K562 (cell line): ENCODE results near the gene HSD3B7. TPM values are rescaled to one million over a fixed set of nuclear protein-coding genes. Genes with fewer than 3 reads are reported as not detected.
A peak's percentile ranks its signal among the peaks of the same experiment; 100 is the strongest.

Experiments
- CEBPG ChIP-seq, 3 experiments: fragments of 200-800 bp in 1 of 3; sonication (Bioruptor generic) in 1 of 3; sonication (generic) in 1 of 3; formaldehyde crosslinking in 1 of 3; IDR thresholded peaks in 2 of 3; conservative IDR thresholded peaks in 1 of 3; 2 replicates each; pipeline versions ENCODE4 v1.6.1 to v1.8.0; 2016 to 2022; ENCODE audit warnings: missing compliant biosample characterization in 2 of 3, missing genetic modification characterization in 2 of 3, mild to moderate bottlenecking in 1 of 3, missing genetic modification reagents in 1 of 3
- CHD2 ChIP-seq: IDR thresholded peaks from 2 replicates; pipeline ENCODE4 v1.6.1; 2011; ENCODE audit warnings: low read depth, low read length
- KLF10 ChIP-seq: fragments of 250-450 bp; sonication (Bioruptor Pico); IDR thresholded peaks from 2 replicates; pipeline ENCODE4 v1.6.1; 2021; ENCODE audit warnings: matching md5 sums
- MXI1 ChIP-seq: IDR thresholded peaks from 2 replicates; pipeline ENCODE4 v1.6.1; 2011; ENCODE audit warnings: low read depth, mild to moderate bottlenecking, improper control_type of control experiment, low read length
- polyA plus RNA-seq, 8 experiments: library from polyadenylated mRNA; depleted of rRNA in 4 of 8; stranded (reverse) in 5 of 8; unstranded in 3 of 8; fragments of >200 nt; fragmentation: Nextera tagmentation in 2 of 8; fragmentation: Illumina TruSeq in 1 of 8; extraction: Ambion mirVana in 2 of 8; extraction: Trizol in 1 of 8; gene quantifications; 2 replicates each; pipeline versions ENCODE4 v1.2.1 to v1.2.3, GENCODE V29; 2011 to 2014; ENCODE audit warnings: inconsistent platforms in 1 of 8, missing spikeins in 1 of 8
- total RNA-seq, 7 experiments: library from RNA; depleted of rRNA in 6 of 7; stranded (reverse); fragments of >200 nt in 6 of 7; fragmentation: Illumina TruSeq in 2 of 7; extraction: Trizol in 2 of 7; gene quantifications; 2 replicates each; pipeline versions ENCODE4 v1.2.1 to v1.2.3, GENCODE V29; 2011 to 2021; ENCODE audit warnings: low replicate concordance in 1 of 7
- TF ChIP-seq, protein P1 (sequence below): fragments of 450-650 bp; IDR thresholded peaks from 2 replicates; pipeline ENCODE4 v1.6.1; 2016; ENCODE audit warnings: mild to moderate bottlenecking, moderate library complexity
- TF ChIP-seq, protein P2 (sequence below): fragments of 450-650 bp; IDR thresholded peaks from 2 replicates; pipeline ENCODE4 v1.6.1; 2016; ENCODE audit warnings: mild to moderate bottlenecking
- TF ChIP-seq, protein P3 (sequence below): sonication (generic); formaldehyde crosslinking; IDR thresholded peaks from 2 replicates; pipeline ENCODE4 v1.8.0; 2022; ENCODE audit warnings: missing genetic modification reagents, mild to moderate bottlenecking, borderline replicate concordance

Gene HSD3B7
- total and polyA plus RNA-seq, 9 of the 15 experiments (the other 6 are each of a cell fraction or from before 2014, with no cell fraction given): 5.4 to 49.1 (median 23.0) TPM

DNA sequence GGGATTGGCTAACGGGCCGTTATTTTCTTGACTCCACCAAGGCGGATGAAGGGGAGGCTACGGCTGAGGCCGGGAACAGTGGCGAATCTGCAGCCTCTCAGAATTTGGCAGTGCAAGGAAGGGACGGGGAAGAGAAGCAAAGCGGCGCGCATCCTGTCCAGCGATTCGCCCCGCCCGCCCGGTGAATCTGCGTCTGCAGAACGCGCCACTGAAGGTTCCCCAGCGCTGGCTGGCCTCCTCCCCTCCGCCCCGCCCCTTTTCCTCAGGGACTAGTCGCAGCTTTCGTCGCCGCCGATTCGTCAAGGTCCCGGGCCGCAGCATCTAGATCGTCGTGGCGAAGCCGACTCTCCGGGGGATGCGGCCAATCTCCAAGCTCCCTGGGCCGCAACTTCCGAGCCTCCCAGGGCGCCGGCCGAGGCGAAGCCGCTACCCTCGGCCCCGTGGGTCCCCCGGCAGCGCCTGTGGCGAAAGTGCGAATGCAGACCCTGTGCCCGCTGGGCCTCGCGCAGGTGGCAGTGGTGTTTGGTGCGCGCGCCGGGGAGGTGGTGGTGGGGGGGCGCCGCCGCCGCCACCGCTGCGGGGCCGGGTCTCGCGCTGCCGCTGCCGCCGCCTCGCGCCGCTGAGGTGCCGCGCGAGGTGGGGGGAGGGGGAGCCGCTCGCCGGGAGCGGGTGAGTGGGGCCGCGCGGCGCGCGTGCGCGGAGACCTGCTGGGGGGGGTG, 27.4 kb upstream of the HSD3B7 start, which contains the start of gene SETD1A (continued):
- TF ChIP-seq CHD2: no peak; the same call in 1 of the 2 replicates
- no peak for TF ChIP-seq MXI1
- TF ChIP-seq, protein P1, sequence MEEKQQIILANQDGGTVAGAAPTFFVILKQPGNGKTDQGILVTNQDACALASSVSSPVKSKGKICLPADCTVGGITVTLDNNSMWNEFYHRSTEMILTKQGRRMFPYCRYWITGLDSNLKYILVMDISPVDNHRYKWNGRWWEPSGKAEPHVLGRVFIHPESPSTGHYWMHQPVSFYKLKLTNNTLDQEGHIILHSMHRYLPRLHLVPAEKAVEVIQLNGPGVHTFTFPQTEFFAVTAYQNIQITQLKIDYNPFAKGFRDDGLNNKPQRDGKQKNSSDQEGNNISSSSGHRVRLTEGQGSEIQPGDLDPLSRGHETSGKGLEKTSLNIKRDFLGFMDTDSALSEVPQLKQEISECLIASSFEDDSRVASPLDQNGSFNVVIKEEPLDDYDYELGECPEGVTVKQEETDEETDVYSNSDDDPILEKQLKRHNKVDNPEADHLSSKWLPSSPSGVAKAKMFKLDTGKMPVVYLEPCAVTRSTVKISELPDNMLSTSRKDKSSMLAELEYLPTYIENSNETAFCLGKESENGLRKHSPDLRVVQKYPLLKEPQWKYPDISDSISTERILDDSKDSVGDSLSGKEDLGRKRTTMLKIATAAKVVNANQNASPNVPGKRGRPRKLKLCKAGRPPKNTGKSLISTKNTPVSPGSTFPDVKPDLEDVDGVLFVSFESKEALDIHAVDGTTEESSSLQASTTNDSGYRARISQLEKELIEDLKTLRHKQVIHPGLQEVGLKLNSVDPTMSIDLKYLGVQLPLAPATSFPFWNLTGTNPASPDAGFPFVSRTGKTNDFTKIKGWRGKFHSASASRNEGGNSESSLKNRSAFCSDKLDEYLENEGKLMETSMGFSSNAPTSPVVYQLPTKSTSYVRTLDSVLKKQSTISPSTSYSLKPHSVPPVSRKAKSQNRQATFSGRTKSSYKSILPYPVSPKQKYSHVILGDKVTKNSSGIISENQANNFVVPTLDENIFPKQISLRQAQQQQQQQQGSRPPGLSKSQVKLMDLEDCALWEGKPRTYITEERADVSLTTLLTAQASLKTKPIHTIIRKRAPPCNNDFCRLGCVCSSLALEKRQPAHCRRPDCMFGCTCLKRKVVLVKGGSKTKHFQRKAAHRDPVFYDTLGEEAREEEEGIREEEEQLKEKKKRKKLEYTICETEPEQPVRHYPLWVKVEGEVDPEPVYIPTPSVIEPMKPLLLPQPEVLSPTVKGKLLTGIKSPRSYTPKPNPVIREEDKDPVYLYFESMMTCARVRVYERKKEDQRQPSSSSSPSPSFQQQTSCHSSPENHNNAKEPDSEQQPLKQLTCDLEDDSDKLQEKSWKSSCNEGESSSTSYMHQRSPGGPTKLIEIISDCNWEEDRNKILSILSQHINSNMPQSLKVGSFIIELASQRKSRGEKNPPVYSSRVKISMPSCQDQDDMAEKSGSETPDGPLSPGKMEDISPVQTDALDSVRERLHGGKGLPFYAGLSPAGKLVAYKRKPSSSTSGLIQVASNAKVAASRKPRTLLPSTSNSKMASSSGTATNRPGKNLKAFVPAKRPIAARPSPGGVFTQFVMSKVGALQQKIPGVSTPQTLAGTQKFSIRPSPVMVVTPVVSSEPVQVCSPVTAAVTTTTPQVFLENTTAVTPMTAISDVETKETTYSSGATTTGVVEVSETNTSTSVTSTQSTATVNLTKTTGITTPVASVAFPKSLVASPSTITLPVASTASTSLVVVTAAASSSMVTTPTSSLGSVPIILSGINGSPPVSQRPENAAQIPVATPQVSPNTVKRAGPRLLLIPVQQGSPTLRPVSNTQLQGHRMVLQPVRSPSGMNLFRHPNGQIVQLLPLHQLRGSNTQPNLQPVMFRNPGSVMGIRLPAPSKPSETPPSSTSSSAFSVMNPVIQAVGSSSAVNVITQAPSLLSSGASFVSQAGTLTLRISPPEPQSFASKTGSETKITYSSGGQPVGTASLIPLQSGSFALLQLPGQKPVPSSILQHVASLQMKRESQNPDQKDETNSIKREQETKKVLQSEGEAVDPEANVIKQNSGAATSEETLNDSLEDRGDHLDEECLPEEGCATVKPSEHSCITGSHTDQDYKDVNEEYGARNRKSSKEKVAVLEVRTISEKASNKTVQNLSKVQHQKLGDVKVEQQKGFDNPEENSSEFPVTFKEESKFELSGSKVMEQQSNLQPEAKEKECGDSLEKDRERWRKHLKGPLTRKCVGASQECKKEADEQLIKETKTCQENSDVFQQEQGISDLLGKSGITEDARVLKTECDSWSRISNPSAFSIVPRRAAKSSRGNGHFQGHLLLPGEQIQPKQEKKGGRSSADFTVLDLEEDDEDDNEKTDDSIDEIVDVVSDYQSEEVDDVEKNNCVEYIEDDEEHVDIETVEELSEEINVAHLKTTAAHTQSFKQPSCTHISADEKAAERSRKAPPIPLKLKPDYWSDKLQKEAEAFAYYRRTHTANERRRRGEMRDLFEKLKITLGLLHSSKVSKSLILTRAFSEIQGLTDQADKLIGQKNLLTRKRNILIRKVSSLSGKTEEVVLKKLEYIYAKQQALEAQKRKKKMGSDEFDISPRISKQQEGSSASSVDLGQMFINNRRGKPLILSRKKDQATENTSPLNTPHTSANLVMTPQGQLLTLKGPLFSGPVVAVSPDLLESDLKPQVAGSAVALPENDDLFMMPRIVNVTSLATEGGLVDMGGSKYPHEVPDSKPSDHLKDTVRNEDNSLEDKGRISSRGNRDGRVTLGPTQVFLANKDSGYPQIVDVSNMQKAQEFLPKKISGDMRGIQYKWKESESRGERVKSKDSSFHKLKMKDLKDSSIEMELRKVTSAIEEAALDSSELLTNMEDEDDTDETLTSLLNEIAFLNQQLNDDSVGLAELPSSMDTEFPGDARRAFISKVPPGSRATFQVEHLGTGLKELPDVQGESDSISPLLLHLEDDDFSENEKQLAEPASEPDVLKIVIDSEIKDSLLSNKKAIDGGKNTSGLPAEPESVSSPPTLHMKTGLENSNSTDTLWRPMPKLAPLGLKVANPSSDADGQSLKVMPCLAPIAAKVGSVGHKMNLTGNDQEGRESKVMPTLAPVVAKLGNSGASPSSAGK: no peak
- TF ChIP-seq, protein P2, sequence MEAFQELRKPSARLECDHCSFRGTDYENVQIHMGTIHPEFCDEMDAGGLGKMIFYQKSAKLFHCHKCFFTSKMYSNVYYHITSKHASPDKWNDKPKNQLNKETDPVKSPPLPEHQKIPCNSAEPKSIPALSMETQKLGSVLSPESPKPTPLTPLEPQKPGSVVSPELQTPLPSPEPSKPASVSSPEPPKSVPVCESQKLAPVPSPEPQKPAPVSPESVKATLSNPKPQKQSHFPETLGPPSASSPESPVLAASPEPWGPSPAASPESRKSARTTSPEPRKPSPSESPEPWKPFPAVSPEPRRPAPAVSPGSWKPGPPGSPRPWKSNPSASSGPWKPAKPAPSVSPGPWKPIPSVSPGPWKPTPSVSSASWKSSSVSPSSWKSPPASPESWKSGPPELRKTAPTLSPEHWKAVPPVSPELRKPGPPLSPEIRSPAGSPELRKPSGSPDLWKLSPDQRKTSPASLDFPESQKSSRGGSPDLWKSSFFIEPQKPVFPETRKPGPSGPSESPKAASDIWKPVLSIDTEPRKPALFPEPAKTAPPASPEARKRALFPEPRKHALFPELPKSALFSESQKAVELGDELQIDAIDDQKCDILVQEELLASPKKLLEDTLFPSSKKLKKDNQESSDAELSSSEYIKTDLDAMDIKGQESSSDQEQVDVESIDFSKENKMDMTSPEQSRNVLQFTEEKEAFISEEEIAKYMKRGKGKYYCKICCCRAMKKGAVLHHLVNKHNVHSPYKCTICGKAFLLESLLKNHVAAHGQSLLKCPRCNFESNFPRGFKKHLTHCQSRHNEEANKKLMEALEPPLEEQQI: no peak
- TF ChIP-seq CEBPG (CRISPR knock-in tag; IDR thresholded peaks at IDR 0.05): no peak
- TF ChIP-seq CEBPG (tag; conservative IDR thresholded peaks at IDR 0.05 in 1 of 2, IDR thresholded peaks at IDR 0.05 in 1 of 2): peak in 1 of 2 experiments; percentile 60; a peak in 1 of 4 replicates
- TF ChIP-seq KLF10 (CRISPR knock-in tag): no peak
- TF ChIP-seq, protein P3, sequence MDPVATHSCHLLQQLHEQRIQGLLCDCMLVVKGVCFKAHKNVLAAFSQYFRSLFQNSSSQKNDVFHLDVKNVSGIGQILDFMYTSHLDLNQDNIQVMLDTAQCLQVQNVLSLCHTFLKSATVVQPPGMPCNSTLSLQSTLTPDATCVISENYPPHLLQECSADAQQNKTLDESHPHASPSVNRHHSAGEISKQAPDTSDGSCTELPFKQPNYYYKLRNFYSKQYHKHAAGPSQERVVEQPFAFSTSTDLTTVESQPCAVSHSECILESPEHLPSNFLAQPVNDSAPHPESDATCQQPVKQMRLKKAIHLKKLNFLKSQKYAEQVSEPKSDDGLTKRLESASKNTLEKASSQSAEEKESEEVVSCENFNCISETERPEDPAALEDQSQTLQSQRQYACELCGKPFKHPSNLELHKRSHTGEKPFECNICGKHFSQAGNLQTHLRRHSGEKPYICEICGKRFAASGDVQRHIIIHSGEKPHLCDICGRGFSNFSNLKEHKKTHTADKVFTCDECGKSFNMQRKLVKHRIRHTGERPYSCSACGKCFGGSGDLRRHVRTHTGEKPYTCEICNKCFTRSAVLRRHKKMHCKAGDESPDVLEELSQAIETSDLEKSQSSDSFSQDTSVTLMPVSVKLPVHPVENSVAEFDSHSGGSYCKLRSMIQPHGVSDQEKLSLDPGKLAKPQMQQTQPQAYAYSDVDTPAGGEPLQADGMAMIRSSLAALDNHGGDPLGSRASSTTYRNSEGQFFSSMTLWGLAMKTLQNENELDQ: peak; percentile 71; the same call in 1 of the 2 replicates
